ENCODE results near the gene DNER. TPM values are rescaled to one million over a fixed set of nuclear protein-coding genes. Genes with fewer than 3 reads are reported as not detected.

DNER gene
- total and polyA plus RNA-seq, 2 donors (not counting 1 experiment from before 2014, with no cell fraction given): not detected

DNA sequence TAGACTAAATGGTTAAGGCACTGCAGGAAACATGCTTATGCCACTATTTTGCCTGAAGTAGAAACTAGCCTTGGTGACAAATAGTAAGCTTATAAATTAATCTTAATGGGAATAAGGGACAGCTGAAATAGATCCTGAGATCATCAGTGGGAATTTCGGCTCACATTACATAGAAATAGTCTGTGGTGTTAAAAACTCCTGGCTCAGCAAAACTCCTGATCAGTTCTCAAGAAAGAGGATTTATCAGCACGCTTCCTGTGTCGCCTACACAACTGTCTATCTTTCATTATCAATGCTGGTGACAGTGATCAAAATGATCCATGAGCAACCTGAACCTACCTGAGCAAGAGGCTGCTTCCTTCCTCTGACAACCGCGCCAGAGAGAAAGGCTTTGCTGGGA lies 17.0 kb upstream of the DNER start:
- H3K9ac ChIP-seq (ENCODE audit: low read length): no peak overlapping the region
- H3K27me3 Mint-ChIP-seq: peaks cover 23% of the 10 kb centered on the region
- H3K4me3 ChIP-seq (ENCODE audit: control extremely low read depth in 1 of 5, extremely low read depth in 1 of 5, insufficient read depth in 1 of 5, low read depth in 2 of 5, low read length in 4 of 5): no peak overlapping the region
- no peak overlapping the region for H3K27ac Mint-ChIP-seq
- H3K9me3 ChIP-seq (ENCODE audit: control extremely low read depth in 1 of 3, control insufficient read depth in 2 of 3, insufficient read depth in 1 of 3, low read length in 2 of 3): peaks cover 0 to 9% (median 0%) of the 10 kb centered on the region in 3 donors
- H4K20me1 ChIP-seq (ENCODE audit: control insufficient read depth, insufficient read depth, low read length, poor library complexity, severe bottlenecking): no peaks in the 10 kb centered on the region
- POLR2A ChIA-PET: no interaction called here
- H3K4me2 ChIP-seq (replicated peaks; ENCODE audit: low read depth, low read length, poor library complexity, severe bottlenecking): no peak overlapping the region
- no peaks in the 10 kb centered on the region for H3K27me3 ChIP-seq (replicated peaks in 1 of 4; ENCODE audit: control extremely low read depth in 1 of 4, control insufficient read depth in 3 of 4, insufficient read depth in 4 of 4, low read length in 3 of 4)
- H3K27ac ChIP-seq (ENCODE audit: low read length in 2 of 2): no peak overlapping the region
- H3K4me3 Mint-ChIP-seq: no peak overlapping the region
- no peaks in the 10 kb centered on the region for H3K4me1 ChIP-seq (ENCODE audit: control insufficient read depth in 2 of 2, insufficient read depth in 2 of 2, low read length in 2 of 2)
- ATAC-seq (ENCODE audit: low read depth): no peak
- no peak for DNase-seq
- 85% methylated on average over 2 of the region's 5 CpGs for WGBS (ENCODE audit: insufficient coverage)
- H3K4me1 Mint-ChIP-seq: no peaks in the 10 kb centered on the region
- H2AFZ ChIP-seq (ENCODE audit: insufficient read depth, low read depth, low read length, poor library complexity, severe bottlenecking): no peak overlapping the region
- no peaks in the 10 kb centered on the region for H3K9me3 Mint-ChIP-seq (ENCODE audit: insufficient read depth)
- intact Hi-C loops (cut with micrococcal nuclease): no loop called here
- H3K36me3 ChIP-seq (replicated peaks in 1 of 2; ENCODE audit: control extremely low read depth in 1 of 2, control insufficient read depth in 1 of 2, extremely low read depth in 1 of 2, insufficient read depth in 2 of 2, low read length in 1 of 2): no peaks in the 10 kb centered on the region
- CTCF ChIA-PET: no interaction called here
- H3K79me2 ChIP-seq (ENCODE audit: control insufficient read depth, insufficient read depth, low read length): no peaks in the 10 kb centered on the region
- TF ChIP-seq, protein P1, sequence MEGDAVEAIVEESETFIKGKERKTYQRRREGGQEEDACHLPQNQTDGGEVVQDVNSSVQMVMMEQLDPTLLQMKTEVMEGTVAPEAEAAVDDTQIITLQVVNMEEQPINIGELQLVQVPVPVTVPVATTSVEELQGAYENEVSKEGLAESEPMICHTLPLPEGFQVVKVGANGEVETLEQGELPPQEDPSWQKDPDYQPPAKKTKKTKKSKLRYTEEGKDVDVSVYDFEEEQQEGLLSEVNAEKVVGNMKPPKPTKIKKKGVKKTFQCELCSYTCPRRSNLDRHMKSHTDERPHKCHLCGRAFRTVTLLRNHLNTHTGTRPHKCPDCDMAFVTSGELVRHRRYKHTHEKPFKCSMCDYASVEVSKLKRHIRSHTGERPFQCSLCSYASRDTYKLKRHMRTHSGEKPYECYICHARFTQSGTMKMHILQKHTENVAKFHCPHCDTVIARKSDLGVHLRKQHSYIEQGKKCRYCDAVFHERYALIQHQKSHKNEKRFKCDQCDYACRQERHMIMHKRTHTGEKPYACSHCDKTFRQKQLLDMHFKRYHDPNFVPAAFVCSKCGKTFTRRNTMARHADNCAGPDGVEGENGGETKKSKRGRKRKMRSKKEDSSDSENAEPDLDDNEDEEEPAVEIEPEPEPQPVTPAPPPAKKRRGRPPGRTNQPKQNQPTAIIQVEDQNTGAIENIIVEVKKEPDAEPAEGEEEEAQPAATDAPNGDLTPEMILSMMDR (IDR thresholded peaks at IDR 0.05): no peak
- TF ChIP-seq EZH2 (IDR thresholded peaks at IDR 0.05; ENCODE audit: borderline replicate concordance, insufficient read depth, low read depth, low read length, poor library complexity, severe bottlenecking): no peak

GRCh38 chr2:229728370-229728769 lies 14.0 kb upstream of the DNER start:
- Histone ChIP-seq H3K27me3 (replicated peaks in 1 of 4; ENCODE audit: control extremely low read depth in 1 of 4, control insufficient read depth in 3 of 4, insufficient read depth in 4 of 4, low read length in 3 of 4) (no peaks in the 10 kb centered on the region), H3K4me3 (ENCODE audit: control extremely low read depth in 1 of 5, extremely low read depth in 1 of 5, insufficient read depth in 1 of 5, low read depth in 2 of 5, low read length in 4 of 5) (no peak overlapping the region)

More at GRCh38 chr2:229728370-229728769, 14.0 kb upstream of the DNER start:
- Histone ChIP-seq H4K20me1 (ENCODE audit: control insufficient read depth, insufficient read depth, low read length, poor library complexity, severe bottlenecking) (no peaks in the 10 kb centered on the region), H3K9ac (ENCODE audit: low read length) (no peak overlapping the region), H2AFZ (ENCODE audit: insufficient read depth, low read depth, low read length, poor library complexity, severe bottlenecking) (no peak overlapping the region), H3K79me2 (ENCODE audit: control insufficient read depth, insufficient read depth, low read length) (no peaks in the 10 kb centered on the region), H3K36me3 (replicated peaks in 1 of 2; ENCODE audit: control extremely low read depth in 1 of 2, control insufficient read depth in 1 of 2, extremely low read depth in 1 of 2, insufficient read depth in 2 of 2, low read length in 1 of 2) (no peaks in the 10 kb centered on the region), H3K27ac (ENCODE audit: low read length in 2 of 2) (no peak overlapping the region), H3K4me1 (ENCODE audit: control insufficient read depth in 2 of 2, insufficient read depth in 2 of 2, low read length in 2 of 2) (no peaks in the 10 kb centered on the region), H3K9me3 (ENCODE audit: control extremely low read depth in 1 of 3, control insufficient read depth in 2 of 3, insufficient read depth in 1 of 3, low read length in 2 of 3) (no peaks in the 10 kb centered on the region), H3K4me2 (replicated peaks; ENCODE audit: low read depth, low read length, poor library complexity, severe bottlenecking) (no peak overlapping the region)
- intact Hi-C loops (cut with micrococcal nuclease): no loop called here
- Mint-ChIP-seq H3K9me3 (ENCODE audit: insufficient read depth) (no peaks in the 10 kb centered on the region), H3K27me3 (peaks cover 36% of the 10 kb centered on the region), H3K27ac (no peak overlapping the region), H3K4me3 (no peak overlapping the region), H3K4me1 (no peaks in the 10 kb centered on the region)
- ATAC-seq (ENCODE audit: low read depth) (no peak), DNase-seq (no peak)
- CTCF ChIA-PET: no interaction called here
- POLR2A ChIA-PET: no interaction called here
- TF ChIP-seq EZH2 (IDR thresholded peaks at IDR 0.05; ENCODE audit: borderline replicate concordance, insufficient read depth, low read depth, low read length, poor library complexity, severe bottlenecking): no peak
- TF ChIP-seq, protein P1 (IDR thresholded peaks at IDR 0.05): no peak
